ENCODE results near the gene PPP1CA. TPM values are rescaled to one million over a fixed set of nuclear protein-coding genes. Genes with fewer than 3 reads are reported as not detected.

Gene PPP1CA
- total RNA-seq, 2 donors from 2014 or later, result 133 to 146 TPM

GRCh38 chr11:67438158-67438902, 36.7 kb upstream of the PPP1CA start:
- no peaks in the 10 kb centered on the region for H3K27me3 Mint-ChIP-seq
- ATAC-seq (peak; percentile 63), DNase-seq (peak; percentile 69 to 73 (median 72))
- peaks cover 57% of the 10 kb centered on the region for H3K4me1 Mint-ChIP-seq
- no peaks in the 10 kb centered on the region for H3K9me3 ChIP-seq (ENCODE audit: control insufficient read depth, low read length, poor library complexity, severe bottlenecking)
- H3K4me3 Mint-ChIP-seq, result peak overlapping the region; percentile 97
- no peaks in the 10 kb centered on the region for H3K36me3 Mint-ChIP-seq (ENCODE audit: low read depth)
- H3K27ac Mint-ChIP-seq, result peak overlapping the region; percentile 97

GRCh38 chr11:67437809-67438157, 36.1 kb upstream of the PPP1CA start:
- Mint-ChIP-seq H3K36me3 (ENCODE audit: low read depth) (no peaks in the 10 kb centered on the region), H3K27me3 (no peaks in the 10 kb centered on the region), H3K27ac (peak overlapping the region; percentile 96), H3K4me1 (peaks cover 57% of the 10 kb centered on the region), H3K4me3 (peak overlapping the region; percentile 97)
- DNase-seq (no peak), ATAC-seq (no peak)
- H3K9me3 ChIP-seq (ENCODE audit: control insufficient read depth, low read length, poor library complexity, severe bottlenecking), result no peaks in the 10 kb centered on the region

- DNase-seq (peak; percentile 57 to 75 (median 64)), ATAC-seq (peak; percentile 64)
- H3K36me3 Mint-ChIP-seq (ENCODE audit: low read depth), result no peaks in the 10 kb centered on the region
- no peaks in the 10 kb centered on the region for H3K9me3 ChIP-seq (ENCODE audit: control insufficient read depth, low read length, poor library complexity, severe bottlenecking)
- H3K27me3 Mint-ChIP-seq, result no peaks in the 10 kb centered on the region
- peak within 1 kb of the TSS; percentile 97 for H3K4me3 Mint-ChIP-seq
- peak within 1 kb of the TSS; percentile 97 for H3K27ac Mint-ChIP-seq
- H3K4me1 Mint-ChIP-seq, result peaks cover 58% of the 10 kb centered on the region
Measured at GRCh38 chr11:67437082-67437808, 35.6 kb upstream of the PPP1CA start, which contains the start of gene PTPRCAP. Gene PTPRCAP (minus strand): TSS chr11:67437682. CDS start chr11:67437619, 63 bp downstream.

GRCh38 chr11:67436459-67437081, 34.9 kb upstream of the PPP1CA start:
- ATAC-seq, result peak; percentile 26
- H3K36me3 Mint-ChIP-seq (ENCODE audit: low read depth), result no peaks in the 10 kb centered on the region

GRCh38 chr11:67435727-67436458, 34.2 kb upstream of the PPP1CA start:
- Mint-ChIP-seq H3K27ac (peak overlapping the region; percentile 96), H3K4me3 (peak overlapping the region; percentile 97), H3K4me1 (peaks cover 58% of the 10 kb centered on the region), H3K27me3 (no peaks in the 10 kb centered on the region), H3K36me3 (ENCODE audit: low read depth) (no peaks in the 10 kb centered on the region)
- H3K9me3 ChIP-seq (ENCODE audit: control insufficient read depth, low read length, poor library complexity, severe bottlenecking), result no peaks in the 10 kb centered on the region
- no peak for DNase-seq
- ATAC-seq, result no peak

More at GRCh38 chr11:67436459-67437081, 34.9 kb upstream of the PPP1CA start:
- no peak for DNase-seq
- Mint-ChIP-seq H3K27me3 (no peaks in the 10 kb centered on the region), H3K4me1 (peaks cover 61% of the 10 kb centered on the region), H3K27ac (peak overlapping the region; percentile 96), H3K4me3 (peak overlapping the region; percentile 97)
- no peaks in the 10 kb centered on the region for H3K9me3 ChIP-seq (ENCODE audit: control insufficient read depth, low read length, poor library complexity, severe bottlenecking)

GRCh38 chr11:67435031-67435726, 33.5 kb upstream of the PPP1CA start:
- H3K4me3 Mint-ChIP-seq, result peak overlapping the region; percentile 97
- no peak for DNase-seq
- H3K9me3 ChIP-seq (ENCODE audit: control insufficient read depth, low read length, poor library complexity, severe bottlenecking), result no peaks in the 10 kb centered on the region
- H3K27me3 Mint-ChIP-seq, result no peaks in the 10 kb centered on the region
- no peak for ATAC-seq
- H3K4me1 Mint-ChIP-seq, result peaks cover 52% of the 10 kb centered on the region
- peak overlapping the region; percentile 96 for H3K27ac Mint-ChIP-seq
- no peaks in the 10 kb centered on the region for H3K36me3 Mint-ChIP-seq (ENCODE audit: low read depth)

- Mint-ChIP-seq H3K4me1 (peaks cover 44% of the 10 kb centered on the region), H3K27me3 (no peaks in the 10 kb centered on the region), H3K4me3 (peak overlapping the region; percentile 97), H3K36me3 (ENCODE audit: low read depth) (no peaks in the 10 kb centered on the region), H3K27ac (peak overlapping the region; percentile 96)
- no peaks in the 10 kb centered on the region for H3K9me3 ChIP-seq (ENCODE audit: control insufficient read depth, low read length, poor library complexity, severe bottlenecking)
- no peak for DNase-seq
- ATAC-seq, result no peak
Measured at GRCh38 chr11:67434395-67434881, 32.8 kb upstream of the PPP1CA start.

- Mint-ChIP-seq H3K4me3 (peak overlapping the region; percentile 97), H3K27ac (peak overlapping the region; percentile 96), H3K27me3 (no peaks in the 10 kb centered on the region), H3K36me3 (ENCODE audit: low read depth) (no peaks in the 10 kb centered on the region), H3K4me1 (peaks cover 41% of the 10 kb centered on the region)
- ATAC-seq, result no peak
- H3K9me3 ChIP-seq (ENCODE audit: control insufficient read depth, low read length, poor library complexity, severe bottlenecking), result no peaks in the 10 kb centered on the region
- no peak for DNase-seq
Measured at GRCh38 chr11:67433536-67434394, 32.1 kb upstream of the PPP1CA start.

- H3K9me3 ChIP-seq (ENCODE audit: control insufficient read depth, low read length, poor library complexity, severe bottlenecking), result no peaks in the 10 kb centered on the region
- Mint-ChIP-seq H3K36me3 (ENCODE audit: low read depth) (no peaks in the 10 kb centered on the region), H3K4me3 (no peak overlapping the region), H3K27ac (peak overlapping the region; percentile 95), H3K4me1 (peaks cover 42% of the 10 kb centered on the region), H3K27me3 (no peaks in the 10 kb centered on the region)
- no peak for DNase-seq
- ATAC-seq, result no peak
Measured at GRCh38 chr11:67432655-67433349, 31.1 kb upstream of the PPP1CA start.

GRCh38 chr11:67431346-67432249, 29.9 kb upstream of the PPP1CA start:
- Mint-ChIP-seq H3K27me3 (no peaks in the 10 kb centered on the region), H3K27ac (peak overlapping the region; percentile 95), H3K4me3 (peak overlapping the region; percentile 71), H3K36me3 (ENCODE audit: low read depth) (no peaks in the 10 kb centered on the region), H3K4me1 (peaks cover 37% of the 10 kb centered on the region)
- no peak for DNase-seq
- no peak for ATAC-seq
- no peaks in the 10 kb centered on the region for H3K9me3 ChIP-seq (ENCODE audit: control insufficient read depth, low read length, poor library complexity, severe bottlenecking)
